Measurements from ENCODE around the gene MKLN1. TPM values are rescaled to one million over a fixed set of nuclear protein-coding genes. Genes with fewer than 3 reads are reported as not detected.

MKLN1 gene
- total and polyA plus RNA-seq, 2 of the 13 experiments (the other 11 are each of a cell fraction or from before 2014, with no cell fraction given), result 33.6 to 43.5 TPM

DNA sequence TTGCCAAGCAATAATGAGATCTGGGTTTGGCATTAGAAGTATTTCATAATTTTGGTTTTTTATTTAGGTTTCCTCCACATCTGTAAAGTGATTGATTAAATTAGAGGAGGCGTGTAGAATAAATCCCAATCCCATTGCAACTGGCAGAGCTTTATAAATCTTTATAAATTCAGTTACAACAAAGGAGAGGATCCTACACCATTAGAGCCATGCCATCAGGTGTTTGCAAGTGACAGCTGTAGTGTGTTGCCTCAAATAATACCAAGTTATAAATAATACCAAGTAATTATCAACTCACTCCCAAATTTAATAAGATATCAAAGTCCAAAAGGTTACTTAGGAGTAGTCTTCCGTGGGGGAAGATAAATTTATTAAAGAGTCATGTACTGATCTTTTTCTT, 166.5 kb downstream of the MKLN1 start (continued):
- TF ChIP-seq ZEB1 (IDR thresholded peaks at IDR 0.05; ENCODE audit: insufficient replicate concordance, low read depth) (no peak), PTBP1 (IDR thresholded peaks at IDR 0.05; ENCODE audit: low read depth, low read length, poor library complexity, severe bottlenecking) (no peak), CENPX (CRISPR knock-in tag; IDR thresholded peaks at IDR 0.05) (no peak)
- TF ChIP-seq, protein P1, sequence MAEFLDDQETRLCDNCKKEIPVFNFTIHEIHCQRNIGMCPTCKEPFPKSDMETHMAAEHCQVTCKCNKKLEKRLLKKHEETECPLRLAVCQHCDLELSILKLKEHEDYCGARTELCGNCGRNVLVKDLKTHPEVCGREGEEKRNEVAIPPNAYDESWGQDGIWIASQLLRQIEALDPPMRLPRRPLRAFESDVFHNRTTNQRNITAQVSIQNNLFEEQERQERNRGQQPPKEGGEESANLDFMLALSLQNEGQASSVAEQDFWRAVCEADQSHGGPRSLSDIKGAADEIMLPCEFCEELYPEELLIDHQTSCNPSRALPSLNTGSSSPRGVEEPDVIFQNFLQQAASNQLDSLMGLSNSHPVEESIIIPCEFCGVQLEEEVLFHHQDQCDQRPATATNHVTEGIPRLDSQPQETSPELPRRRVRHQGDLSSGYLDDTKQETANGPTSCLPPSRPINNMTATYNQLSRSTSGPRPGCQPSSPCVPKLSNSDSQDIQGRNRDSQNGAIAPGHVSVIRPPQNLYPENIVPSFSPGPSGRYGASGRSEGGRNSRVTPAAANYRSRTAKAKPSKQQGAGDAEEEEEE (CRISPR knock-in tag; IDR thresholded peaks at IDR 0.05; ENCODE audit: borderline replicate concordance), result no peak
- TF ChIP-seq, protein P2, sequence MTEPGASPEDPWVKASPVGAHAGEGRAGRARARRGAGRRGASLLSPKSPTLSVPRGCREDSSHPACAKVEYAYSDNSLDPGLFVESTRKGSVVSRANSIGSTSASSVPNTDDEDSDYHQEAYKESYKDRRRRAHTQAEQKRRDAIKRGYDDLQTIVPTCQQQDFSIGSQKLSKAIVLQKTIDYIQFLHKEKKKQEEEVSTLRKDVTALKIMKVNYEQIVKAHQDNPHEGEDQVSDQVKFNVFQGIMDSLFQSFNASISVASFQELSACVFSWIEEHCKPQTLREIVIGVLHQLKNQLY (CRISPR knock-in tag; IDR thresholded peaks at IDR 0.05), result no peak
- TF ChIP-seq, protein P3, sequence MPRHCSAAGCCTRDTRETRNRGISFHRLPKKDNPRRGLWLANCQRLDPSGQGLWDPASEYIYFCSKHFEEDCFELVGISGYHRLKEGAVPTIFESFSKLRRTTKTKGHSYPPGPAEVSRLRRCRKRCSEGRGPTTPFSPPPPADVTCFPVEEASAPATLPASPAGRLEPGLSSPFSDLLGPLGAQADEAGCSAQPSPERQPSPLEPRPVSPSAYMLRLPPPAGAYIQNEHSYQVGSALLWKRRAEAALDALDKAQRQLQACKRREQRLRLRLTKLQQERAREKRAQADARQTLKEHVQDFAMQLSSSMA (CRISPR knock-in tag; IDR thresholded peaks at IDR 0.05), result no peak
- TF ChIP-seq, protein P4, sequence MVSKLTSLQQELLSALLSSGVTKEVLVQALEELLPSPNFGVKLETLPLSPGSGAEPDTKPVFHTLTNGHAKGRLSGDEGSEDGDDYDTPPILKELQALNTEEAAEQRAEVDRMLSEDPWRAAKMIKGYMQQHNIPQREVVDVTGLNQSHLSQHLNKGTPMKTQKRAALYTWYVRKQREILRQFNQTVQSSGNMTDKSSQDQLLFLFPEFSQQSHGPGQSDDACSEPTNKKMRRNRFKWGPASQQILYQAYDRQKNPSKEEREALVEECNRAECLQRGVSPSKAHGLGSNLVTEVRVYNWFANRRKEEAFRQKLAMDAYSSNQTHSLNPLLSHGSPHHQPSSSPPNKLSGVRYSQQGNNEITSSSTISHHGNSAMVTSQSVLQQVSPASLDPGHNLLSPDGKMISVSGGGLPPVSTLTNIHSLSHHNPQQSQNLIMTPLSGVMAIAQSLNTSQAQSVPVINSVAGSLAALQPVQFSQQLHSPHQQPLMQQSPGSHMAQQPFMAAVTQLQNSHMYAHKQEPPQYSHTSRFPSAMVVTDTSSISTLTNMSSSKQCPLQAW (CRISPR knock-in tag; IDR thresholded peaks at IDR 0.05), result no peak

All from HepG2 (cell line).